WTC11 (cell line): Measurements from ENCODE around the gene CDIP1.

Source experiments
- CTCF ChIP-seq: fragments of 200-600 bp; IDR thresholded peaks from 2 replicates; pipeline ENCODE4 v1.8.0; 2022; ENCODE audit warnings: antibody characterized with exemption
- FOXJ3 ChIP-seq: sonication (generic); formaldehyde crosslinking; IDR thresholded peaks from 2 replicates; pipeline ENCODE4 v1.9.0; 2021; ENCODE audit warnings: missing genetic modification reagents, mild to moderate bottlenecking, borderline replicate concordance
- IRF2 ChIP-seq: sonication (generic); formaldehyde crosslinking; IDR thresholded peaks from 2 replicates; pipeline ENCODE4 v1.8.0; 2022; ENCODE audit warnings: low read depth, missing genetic modification reagents, borderline replicate concordance

GRCh38 chr16:4520913-4521312 is 17.7 kb downstream of the CDIP1 start:
- TF ChIP-seq FOXJ3 (CRISPR knock-in tag) (no peak), CTCF (no peak), IRF2 (CRISPR knock-in tag) (no peak)
